Neuronal stem cell (in vitro differentiated cells): Measurements from ENCODE around the gene MARK3.

Experiments used
- DNase-seq: peaks from one replicate; pipeline ENCODE4 v3.0.0-alpha.2; 2013; ENCODE audit warnings: low spot score
- H2AFZ ChIP-seq: one replicate; pipeline ENCODE4 v1.6.1; 2013; ENCODE audit warnings: mild to moderate bottlenecking, low read length, inconsistent platforms
- H2AK5ac ChIP-seq: 2 replicates; pipeline ENCODE4 v1.6.1; 2013; ENCODE audit warnings: low read depth, mild to moderate bottlenecking, inconsistent platforms, low read length, moderate library complexity, mixed read lengths
- H2BK120ac ChIP-seq: 2 replicates; pipeline ENCODE4 v1.6.1; 2013; ENCODE audit warnings: low read depth, mild to moderate bottlenecking, inconsistent platforms, low read length, moderate library complexity, mixed read lengths
- H2BK12ac ChIP-seq: one replicate; pipeline ENCODE4 v1.6.1; 2013; ENCODE audit warnings: low read length, inconsistent platforms
- H2BK15ac ChIP-seq: 2 replicates; pipeline ENCODE4 v1.6.1; 2013; ENCODE audit warnings: mild to moderate bottlenecking, low read length, inconsistent platforms, mixed read lengths
- H2BK5ac ChIP-seq: one replicate; pipeline ENCODE4 v1.6.1; 2013; ENCODE audit warnings: inconsistent platforms, mild to moderate bottlenecking, low read length, moderate library complexity
- H3K14ac ChIP-seq: one replicate; pipeline ENCODE4 v1.6.1; 2013; ENCODE audit warnings: low read length, inconsistent platforms
- H3K18ac ChIP-seq: 2 replicates; pipeline ENCODE4 v1.6.1; 2013; ENCODE audit warnings: low read length, inconsistent platforms
- H3K23ac ChIP-seq: 2 replicates; pipeline ENCODE4 v1.6.1; 2013; ENCODE audit warnings: low read depth, mild to moderate bottlenecking, mixed read lengths, low read length, inconsistent platforms; ENCODE audit not compliant: poor library complexity
- H3K27ac ChIP-seq: replicated peaks from 3 replicates; pipeline ENCODE4 v1.5.1; 2013; ENCODE audit warnings: low read length, inconsistent platforms
- H3K27me3 ChIP-seq, 3 experiments: 2 replicates each; pipeline ENCODE4 v1.6.1; 2013; ENCODE audit warnings: low read length in 3 of 3, mild to moderate bottlenecking in 2 of 3, inconsistent platforms in 1 of 3, low read depth in 1 of 3, mixed read lengths in 1 of 3, moderate library complexity in 1 of 3; ENCODE audit not compliant: control insufficient read depth in 3 of 3, insufficient read depth in 3 of 3
- H3K36me3 ChIP-seq, 2 donors: replicated peaks in 1 of 2; 2 replicates each; pipeline ENCODE4 v1.6.1; 2013; ENCODE audit warnings: low read length in 2 of 2; ENCODE audit not compliant: control insufficient read depth in 2 of 2, insufficient read depth in 2 of 2
- H3K4ac ChIP-seq: 2 replicates; pipeline ENCODE4 v1.6.1; 2013; ENCODE audit warnings: inconsistent platforms, mild to moderate bottlenecking, low read length, moderate library complexity
- H3K4me1 ChIP-seq, 2 donors: 1 replicate in 1 of 2; 2 replicates in 1 of 2; pipeline ENCODE4 v1.6.1; 2013; ENCODE audit warnings: low read length in 2 of 2, low read depth in 1 of 2; ENCODE audit not compliant: control insufficient read depth in 2 of 2, insufficient read depth in 1 of 2
- H3K4me2 ChIP-seq: one replicate; pipeline ENCODE4 v1.6.1; 2013; ENCODE audit warnings: mild to moderate bottlenecking, low read length, inconsistent platforms; ENCODE audit not compliant: insufficient read depth, poor library complexity, severe bottlenecking
- H3K4me3 ChIP-seq, 2 donors: 2 replicates each; pipeline ENCODE4 v1.5.1; 2013; ENCODE audit warnings: low read length in 2 of 2, mild to moderate bottlenecking in 2 of 2, inconsistent platforms in 1 of 2, moderate library complexity in 1 of 2
- H3K79me1 ChIP-seq: one replicate; pipeline ENCODE4 v1.6.1; 2013; ENCODE audit warnings: low read depth, mild to moderate bottlenecking, inconsistent platforms, low read length, moderate library complexity
- H3K9ac ChIP-seq: one replicate; pipeline ENCODE4 v1.6.1; 2013; ENCODE audit warnings: mild to moderate bottlenecking, low read depth, low read length, inconsistent platforms; ENCODE audit not compliant: poor library complexity
- H3K9me3 ChIP-seq, 2 donors: replicated peaks in 1 of 2; 2 replicates each; pipeline versions ENCODE3 to v1.6.1; 2013; ENCODE audit warnings: low read length in 2 of 2, mild to moderate bottlenecking in 2 of 2, inconsistent platforms in 1 of 2, low read depth in 1 of 2, mixed read lengths in 1 of 2, moderate library complexity in 1 of 2; ENCODE audit not compliant: control insufficient read depth in 2 of 2, insufficient read depth in 1 of 2
- H4K8ac ChIP-seq: one replicate; pipeline ENCODE4 v1.6.1; 2013; ENCODE audit warnings: low read depth, mild to moderate bottlenecking, inconsistent platforms, low read length, moderate library complexity
- H4K91ac ChIP-seq: one replicate; pipeline ENCODE4 v1.6.1; 2013; ENCODE audit warnings: low read length, low read depth, mild to moderate bottlenecking, inconsistent platforms; ENCODE audit not compliant: poor library complexity
- WGBS, 2 donors: extraction: QIAGEN DNeasy Blood & Tissue Kit; methylation state at CpG; one replicate each; pipeline ENCODE4 v1.1.7; 2013; ENCODE audit warnings: missing lambda C conversion rate in 2 of 2, mixed read lengths in 1 of 2; ENCODE audit not compliant: insufficient read length in 2 of 2, insufficient replicate concordance in 1 of 2; ENCODE audit errors: extremely low coverage in 2 of 2; 5-methylcytosine and 5-hydroxymethylcytosine counted together

Gene MARK3

DNA sequence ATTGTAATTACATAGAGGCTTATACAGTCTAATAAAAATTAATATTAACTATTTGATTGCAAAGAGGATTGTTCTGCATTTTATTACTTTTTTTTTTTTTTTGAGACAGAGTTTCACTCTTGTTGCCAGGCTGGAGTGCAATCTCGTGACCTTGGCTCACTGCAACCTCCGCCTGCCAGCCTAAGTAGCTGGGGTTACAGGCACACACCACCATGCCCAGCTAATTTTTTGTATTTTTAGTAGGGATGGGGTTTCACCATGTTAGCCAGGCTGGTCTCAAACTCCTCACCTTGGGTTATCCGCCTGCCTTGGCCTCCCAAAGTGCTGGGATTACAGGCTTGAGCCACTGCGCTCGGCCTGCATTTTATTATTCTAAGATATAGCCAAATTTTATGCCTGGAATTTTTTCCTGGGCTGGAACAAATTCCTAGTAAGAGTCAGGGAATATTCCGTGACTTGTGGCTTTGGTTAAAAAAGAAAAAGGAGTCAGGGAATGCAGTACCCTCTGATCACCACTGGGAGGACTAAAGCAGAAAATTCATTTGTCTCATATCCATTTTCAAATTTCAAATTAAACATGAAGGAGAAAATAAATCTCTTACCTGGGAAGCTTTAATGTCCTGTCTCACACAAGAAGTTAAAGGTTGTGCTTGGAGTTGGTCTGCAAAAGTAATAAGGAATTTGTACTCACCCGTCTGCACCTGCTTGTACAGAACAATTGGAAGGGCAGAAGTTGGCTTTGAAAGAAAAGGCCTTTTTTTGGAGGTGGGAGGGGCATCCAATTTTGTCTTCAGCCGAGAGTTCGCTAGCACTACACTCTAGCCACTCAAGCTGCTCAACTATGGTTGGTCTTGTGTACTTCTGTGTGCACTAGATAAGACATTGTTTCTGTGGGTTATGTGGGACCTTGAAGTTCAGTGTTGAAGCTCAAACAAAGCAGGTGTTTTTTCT is 8.7 kb downstream of the MARK3 start:
- Histone ChIP-seq H2BK120ac (no peak overlapping the region), H3K4ac (no peak overlapping the region), H3K18ac (no peak overlapping the region), H3K9ac (no peak overlapping the region), H2BK5ac (no peak overlapping the region), H2BK12ac (no peak overlapping the region), H2AFZ (no peak overlapping the region), H3K14ac (no peak overlapping the region), H3K4me2 (no peak overlapping the region), H3K9me3 (no peaks in the 10 kb centered on the region), H4K91ac (no peak overlapping the region), H3K4me3 (no peak overlapping the region), H3K79me1 (peaks cover 4% of the 10 kb centered on the region), H3K23ac (no peak overlapping the region), H3K27ac (no peak overlapping the region), H3K36me3 (no peaks in the 10 kb centered on the region), H3K27me3 (no peaks in the 10 kb centered on the region), H3K4me1 (peaks cover 3 to 4% of the 10 kb centered on the region in 2 donors), H4K8ac (no peak overlapping the region), H2BK15ac (no peak overlapping the region), H2AK5ac (no peak overlapping the region)
- no CpG with 5 or more reads among the region's 9 CpGs for WGBS, 2 donors
- no peak for DNase-seq

- H2BK5ac ChIP-seq = no peak overlapping the region
- no peaks in the 10 kb centered on the region for H3K9me3 ChIP-seq
- no peak overlapping the region for H4K8ac ChIP-seq
- no peak overlapping the region for H2AFZ ChIP-seq
- H3K4ac ChIP-seq = no peak overlapping the region
- no peak overlapping the region for H2BK15ac ChIP-seq
- peaks cover 4% of the 10 kb centered on the region for H3K79me1 ChIP-seq
- peaks cover 3 to 4% of the 10 kb centered on the region in 2 donors for H3K4me1 ChIP-seq
- no peak overlapping the region for H4K91ac ChIP-seq
- no peak overlapping the region for H3K4me2 ChIP-seq
- H2AK5ac ChIP-seq = no peak overlapping the region
- H3K36me3 ChIP-seq = no peaks in the 10 kb centered on the region
- H2BK12ac ChIP-seq = no peak overlapping the region
- no peaks in the 10 kb centered on the region for H3K27me3 ChIP-seq
- no peak overlapping the region for H3K9ac ChIP-seq
- DNase-seq = no peak
- H2BK120ac ChIP-seq = no peak overlapping the region
- H3K4me3 ChIP-seq = no peak overlapping the region
- no peak overlapping the region for H3K14ac ChIP-seq
- no peak overlapping the region for H3K27ac ChIP-seq
- no peak overlapping the region for H3K18ac ChIP-seq
- WGBS, 2 donors = no CpG with 5 or more reads among the region's 2 CpGs
- H3K23ac ChIP-seq = no peak overlapping the region
Measured at GRCh38 chr14:103395244-103395643, 10.0 kb downstream of the MARK3 start.

- no peak overlapping the region for H3K27ac ChIP-seq
- peaks cover 6 to 10% of the 10 kb centered on the region in 2 donors for H3K4me1 ChIP-seq
- no peaks in the 10 kb centered on the region for H3K27me3 ChIP-seq
- no peak overlapping the region for H3K23ac ChIP-seq
- DNase-seq = no peak
- no CpG with 5 or more reads among the region's 2 CpGs for WGBS, 2 donors
- H3K4me3 ChIP-seq = no peak overlapping the region
- no peak overlapping the region for H2AK5ac ChIP-seq
- H3K36me3 ChIP-seq = no peaks in the 10 kb centered on the region
- H3K18ac ChIP-seq = no peak overlapping the region
- H2BK120ac ChIP-seq = no peak overlapping the region
- H2BK5ac ChIP-seq = no peak overlapping the region
- H2AFZ ChIP-seq = no peak overlapping the region
- no peak overlapping the region for H3K9ac ChIP-seq
- H3K9me3 ChIP-seq = no peaks in the 10 kb centered on the region
- H3K14ac ChIP-seq = no peak overlapping the region
- H3K79me1 ChIP-seq = peaks cover 4% of the 10 kb centered on the region
- no peak overlapping the region for H3K4me2 ChIP-seq
- no peak overlapping the region for H3K4ac ChIP-seq
- no peak overlapping the region for H2BK12ac ChIP-seq
- no peak overlapping the region for H4K91ac ChIP-seq
- H2BK15ac ChIP-seq = no peak overlapping the region
- no peak overlapping the region for H4K8ac ChIP-seq
Measured at GRCh38 chr14:103396463-103396862, 11.2 kb downstream of the MARK3 start.

GRCh38 chr14:103398427-103399195 is 13.4 kb downstream of the MARK3 start:
- H3K14ac ChIP-seq = no peak overlapping the region
- H3K27me3 ChIP-seq = no peaks in the 10 kb centered on the region
- H3K23ac ChIP-seq = no peak overlapping the region
- H2BK5ac ChIP-seq = no peak overlapping the region
- DNase-seq = no peak
- H3K9ac ChIP-seq = no peak overlapping the region
- H3K36me3 ChIP-seq = no peaks in the 10 kb centered on the region
- H2BK15ac ChIP-seq = no peak overlapping the region
- H3K27ac ChIP-seq = no peak overlapping the region
- no peak overlapping the region for H4K8ac ChIP-seq
- no peak overlapping the region for H3K4me2 ChIP-seq
- H3K79me1 ChIP-seq = peaks cover 4% of the 10 kb centered on the region
- H3K18ac ChIP-seq = no peak overlapping the region
- no CpG with 5 or more reads among the region's 7 CpGs for WGBS, 2 donors
- no peaks in the 10 kb centered on the region for H3K9me3 ChIP-seq
- H4K91ac ChIP-seq = no peak overlapping the region
- H2AFZ ChIP-seq = no peak overlapping the region
- no peak overlapping the region for H3K4ac ChIP-seq
- H2AK5ac ChIP-seq = no peak overlapping the region
- no peak overlapping the region for H2BK120ac ChIP-seq
- H2BK12ac ChIP-seq = no peak overlapping the region
- H3K4me1 ChIP-seq = peaks cover 12 to 25% of the 10 kb centered on the region in 2 donors
- no peak overlapping the region for H3K4me3 ChIP-seq
